HEK293 (cell line): ENCODE data around the gene ABHD12B.
"Not testable (repeated sequence)": the region's sequence is repeated elsewhere in the genome, so short reads cannot be mapped to it uniquely, and the experiment has no call there.

Experiments used
- CTCF ChIA-PET: fragments of 350-600 bp; formaldehyde crosslinking; extraction: SDS; loops from one replicate; lab custom pipeline; 2021; ENCODE audit warnings: antibody characterized with exemption; lab: Yijun Ruan, JAX
- POLR2A ChIA-PET: fragments of 300-600 bp; formaldehyde crosslinking; extraction: SDS; loops from one replicate; lab custom pipeline; 2020; ENCODE audit warnings: antibody characterized with exemption, inconsistent platforms; lab: Yijun Ruan, JAX
- H3K27ac ChIP-seq: fragments of 200-500 bp; sonication (Bioruptor generic); 2 replicates; pipeline ENCODE4 v1.5.1; 2014; ENCODE audit warnings: low read depth, low read length, control low read depth, inconsistent platforms; ENCODE audit errors: extremely low read depth
- H3K36me3 ChIP-seq, 2 experiments: fragments of 200-500 bp in 1 of 2; sonication (Bioruptor generic) in 1 of 2; 1 replicate in 1 of 2; 2 replicates in 1 of 2; pipeline ENCODE4 v1.5.1; 2014 to 2017; ENCODE audit warnings: inconsistent platforms in 2 of 2, low read length in 2 of 2; ENCODE audit not compliant: control insufficient read depth in 2 of 2, insufficient read depth in 1 of 2
- H3K4me1 ChIP-seq: fragments of 200-500 bp; sonication (Bioruptor generic); 2 replicates; pipeline ENCODE4 v1.5.1; 2014; ENCODE audit warnings: mild to moderate bottlenecking, low read length, inconsistent platforms; ENCODE audit not compliant: control insufficient read depth, insufficient read depth
- H3K4me3 ChIP-seq: 2 replicates; pipeline ENCODE4 v1.5.1; 2011; ENCODE audit warnings: low read depth, mild to moderate bottlenecking, control low read depth, low read length, moderate library complexity
- H3K9me3 ChIP-seq: fragments of 200-500 bp; sonication (Bioruptor generic); 2 replicates; pipeline ENCODE4 v1.5.1; 2014; ENCODE audit warnings: low read depth, low read length, inconsistent platforms; ENCODE audit not compliant: control insufficient read depth, insufficient read depth
- BCL11B ChIP-seq: fragments of 450-650 bp; formaldehyde crosslinking; IDR thresholded peaks from 2 replicates; pipeline ENCODE4 v1.5.1; 2016; ENCODE audit warnings: low read depth, missing biosample characterization, missing genetic modification characterization
- BCL6B ChIP-seq: fragments of 450-650 bp; formaldehyde crosslinking; IDR thresholded peaks from 2 replicates; pipeline ENCODE4 v1.5.1; 2017; ENCODE audit warnings: missing biosample characterization, missing genetic modification characterization
- KLF1 ChIP-seq: fragments of 450-650 bp; formaldehyde crosslinking; IDR thresholded peaks from 2 replicates; pipeline ENCODE4 v1.5.1; 2016; ENCODE audit warnings: missing biosample characterization, missing genetic modification characterization
- KLF16 ChIP-seq: fragments of 450-650 bp; formaldehyde crosslinking; IDR thresholded peaks from 2 replicates; pipeline ENCODE4 v1.5.1; 2017; ENCODE audit warnings: missing biosample characterization, missing genetic modification characterization
- OSR2 ChIP-seq: fragments of 450-650 bp; formaldehyde crosslinking; IDR thresholded peaks from 2 replicates; pipeline ENCODE4 v1.5.1; 2016; ENCODE audit warnings: missing biosample characterization, missing genetic modification characterization
- SALL2 ChIP-seq: fragments of 450-650 bp; formaldehyde crosslinking; IDR thresholded peaks from 2 replicates; pipeline ENCODE4 v1.5.0; 2017; ENCODE audit warnings: missing biosample characterization, mild to moderate bottlenecking, missing genetic modification characterization, borderline replicate concordance
- SP3 ChIP-seq: fragments of 450-650 bp; formaldehyde crosslinking; IDR thresholded peaks from 2 replicates; pipeline ENCODE4 v1.5.1; 2016; ENCODE audit warnings: missing biosample characterization, missing genetic modification characterization
- YY2 ChIP-seq: fragments of 450-650 bp; formaldehyde crosslinking; IDR thresholded peaks from 2 replicates; pipeline ENCODE4 v1.5.1; 2016; ENCODE audit warnings: missing biosample characterization, missing genetic modification characterization
- ZBTB17 ChIP-seq: fragments of 450-650 bp; formaldehyde crosslinking; IDR thresholded peaks from 2 replicates; pipeline ENCODE4 v1.5.1; 2016; ENCODE audit warnings: missing biosample characterization, missing genetic modification characterization
- ZNF2 ChIP-seq: fragments of 450-650 bp; formaldehyde crosslinking; IDR thresholded peaks from 2 replicates; pipeline ENCODE4 v1.5.1; 2016; ENCODE audit warnings: missing biosample characterization, missing genetic modification characterization
- ZNF292 ChIP-seq: fragments of 450-650 bp; formaldehyde crosslinking; IDR thresholded peaks from 2 replicates; pipeline ENCODE4 v1.5.1; 2016; ENCODE audit warnings: low read depth, missing biosample characterization, missing genetic modification characterization, borderline replicate concordance
- ZNF302 ChIP-seq: fragments of 450-650 bp; formaldehyde crosslinking; IDR thresholded peaks from 2 replicates; pipeline ENCODE4 v1.5.1; 2016; ENCODE audit warnings: missing biosample characterization, missing genetic modification characterization, low read depth
- ZNF354C ChIP-seq: fragments of 450-650 bp; formaldehyde crosslinking; IDR thresholded peaks from 2 replicates; pipeline ENCODE4 v1.5.1; 2016; ENCODE audit warnings: missing biosample characterization, missing genetic modification characterization, low read depth, borderline replicate concordance
- ZNF404 ChIP-seq: fragments of 450-650 bp; formaldehyde crosslinking; IDR thresholded peaks from 2 replicates; pipeline ENCODE4 v1.5.1; 2017; ENCODE audit warnings: missing biosample characterization, missing genetic modification characterization
- ZNF529 ChIP-seq: fragments of 450-650 bp; formaldehyde crosslinking; IDR thresholded peaks from 2 replicates; pipeline ENCODE4 v1.5.1; 2017; ENCODE audit warnings: missing genetic modification characterization, missing biosample characterization; ENCODE audit not compliant: insufficient replicate concordance
- ZNF544 ChIP-seq: fragments of 450-650 bp; formaldehyde crosslinking; IDR thresholded peaks from 2 replicates; pipeline ENCODE4 v1.5.0; 2017; ENCODE audit warnings: missing biosample characterization, missing genetic modification characterization
- ZNF558 ChIP-seq: fragments of 450-650 bp; formaldehyde crosslinking; IDR thresholded peaks from 2 replicates; pipeline ENCODE4 v1.5.1; 2016; ENCODE audit warnings: missing biosample characterization, missing genetic modification characterization
- ZNF560 ChIP-seq: fragments of 450-650 bp; formaldehyde crosslinking; IDR thresholded peaks from 2 replicates; pipeline ENCODE4 v1.5.1; 2017; ENCODE audit warnings: missing biosample characterization, missing genetic modification characterization, borderline replicate concordance
- ZNF645 ChIP-seq: fragments of 450-650 bp; formaldehyde crosslinking; IDR thresholded peaks from 2 replicates; pipeline ENCODE4; 2016; ENCODE audit warnings: missing biosample characterization, missing genetic modification characterization
- ZNF837 ChIP-seq: fragments of 450-650 bp; formaldehyde crosslinking; IDR thresholded peaks from 2 replicates; pipeline ENCODE4 v1.5.1; 2016; ENCODE audit warnings: missing biosample characterization, missing genetic modification characterization

ABHD12B gene

GRCh38 chr14:50937800-50938199, 65.9 kb downstream of the ABHD12B start:
- H3K36me3 ChIP-seq = peaks cover 15 to 62% of the 10 kb centered on the region in 2 experiments
- no peaks in the 10 kb centered on the region for H3K4me1 ChIP-seq
- ChIA-PET CTCF (interaction anchor here (0.7 kb wide), 1 partner anchor 299 kb away, joined by 4 read pairs; no protein-coding TSS in a partner anchor), POLR2A (no interaction called here)
- H3K4me3 ChIP-seq = no peak overlapping the region
- no peak overlapping the region for H3K27ac ChIP-seq
- H3K9me3 ChIP-seq = no peaks in the 10 kb centered on the region
- no peak for TF ChIP-seq ZNF292 (tag by site-specific recombination)

- H3K27ac ChIP-seq = no peak overlapping the region
- TF ChIP-seq ZNF645 (tag by site-specific recombination) (no peak), ZNF404 (tag by site-specific recombination) (no peak), SALL2 (tag by site-specific recombination) (no peak), ZBTB17 (no peak), ZNF529 (tag by site-specific recombination) (no peak), BCL11B (tag by site-specific recombination) (no peak), ZNF560 (tag by site-specific recombination) (no peak), YY2 (tag by site-specific recombination) (no peak), ZNF558 (tag by site-specific recombination) (no peak), ZNF302 (no peak), KLF16 (tag by site-specific recombination) (no peak), ZNF837 (tag by site-specific recombination) (no peak), KLF1 (tag by site-specific recombination) (no peak), ZNF354C (tag by site-specific recombination) (no peak), OSR2 (tag by site-specific recombination) (no peak), SP3 (tag by site-specific recombination) (no peak), ZNF544 (tag by site-specific recombination) (no peak), BCL6B (no peak), ZNF2 (no peak)
- TF ChIP-seq, all 188 proteins: peak for 0
- Histone ChIP-seq H3K9me3 (no peaks in the 10 kb centered on the region), H3K4me1 (peaks cover 3% of the 10 kb centered on the region; the same call in 1 of the 2 replicates), H3K36me3 (peaks cover 11 to 33% of the 10 kb centered on the region in 2 experiments), H3K4me3 (no peak overlapping the region)
- ChIA-PET CTCF (interaction anchor here (0.8 to 1.2 kb wide), 2 partner anchors 80 to 277 kb away, joined by 3 read pairs; no protein-coding TSS in a partner anchor), POLR2A (no interaction called here)
Measured at GRCh38 chr14:50941151-50941550, 69.3 kb downstream of the ABHD12B start.

- H3K4me1 ChIP-seq, POLR2A ChIA-PET, H3K27ac ChIP-seq, H3K4me3 ChIP-seq, H3K9me3 ChIP-seq: not testable (repeated sequence)
- peaks cover 11 to 29% of the 10 kb centered on the region in 2 experiments for H3K36me3 ChIP-seq
- CTCF ChIA-PET = interaction anchor here (0.8 to 1.2 kb wide), 2 partner anchors 81 to 277 kb away, joined by 3 read pairs; no protein-coding TSS in a partner anchor
Measured at GRCh38 chr14:50941638-50942037, 69.8 kb downstream of the ABHD12B start.
